T-helper 17 cell (primary cell): ENCODE measurements around the gene CDK5RAP2. TPM values are rescaled to one million over a fixed set of nuclear protein-coding genes. Genes with fewer than 3 reads are reported as not detected.

Experiments
- ATAC-seq: fragments of 150-1000 bp; cut with Tn5 transposase; 2 replicates; pipeline ENCODE4 v1.10.0; 2021; ENCODE audit warnings: mild to moderate bottlenecking, moderate library complexity
- DNase-seq, 3 donors: peaks; one replicate each; pipeline versions ENCODE4 v3.0.0 to v3.0.0-alpha.2; 2020 to 2021
- H3K9me3 ChIP-seq: one replicate; pipeline ENCODE4 v1.7.0; 2013; ENCODE audit warnings: low read length, mild to moderate bottlenecking; ENCODE audit not compliant: control insufficient read depth, poor library complexity, severe bottlenecking
- H3K27ac Mint-ChIP-seq: one replicate; pipeline ENCODE4 v1.8.0; 2022; ENCODE audit warnings: mild to moderate bottlenecking, moderate library complexity, mixed read lengths
- H3K27me3 Mint-ChIP-seq: one replicate; pipeline ENCODE4 v1.8.0; 2022; ENCODE audit warnings: mixed read lengths
- H3K36me3 Mint-ChIP-seq: one replicate; pipeline ENCODE4 v1.8.0; 2022; ENCODE audit warnings: low read depth, mixed read lengths
- H3K4me1 Mint-ChIP-seq: one replicate; pipeline ENCODE4 v1.8.0; 2022; ENCODE audit warnings: mild to moderate bottlenecking, mixed read lengths
- H3K4me3 Mint-ChIP-seq: one replicate; pipeline ENCODE4 v1.8.0; 2022; ENCODE audit warnings: mild to moderate bottlenecking, moderate library complexity, mixed read lengths
- total RNA-seq, 4 donors: library from RNA in 2 of 4; stranded (reverse) in 2 of 4; gene quantifications; one replicate each; pipeline ENCODE4 v1.2.3 and lab custom pipeline; 2022 to 2026

The CDK5RAP2 gene
- total RNA-seq, 2 donors from 2014 or later, result 59.5 to 68.1 TPM

- DNase-seq (no peak), ATAC-seq (no peak)
- H3K27ac Mint-ChIP-seq, result no peak overlapping the region
- peaks cover 3% of the 10 kb centered on the region for H3K4me1 Mint-ChIP-seq
- H3K36me3 Mint-ChIP-seq, result no peaks in the 10 kb centered on the region
- no peaks in the 10 kb centered on the region for H3K27me3 Mint-ChIP-seq
- no peak overlapping the region for H3K4me3 Mint-ChIP-seq
- no peaks in the 10 kb centered on the region for H3K9me3 ChIP-seq
These were observed 204.7 kb downstream of the CDK5RAP2 start for GRCh38 chr9:120375316-120375715.

DNA sequence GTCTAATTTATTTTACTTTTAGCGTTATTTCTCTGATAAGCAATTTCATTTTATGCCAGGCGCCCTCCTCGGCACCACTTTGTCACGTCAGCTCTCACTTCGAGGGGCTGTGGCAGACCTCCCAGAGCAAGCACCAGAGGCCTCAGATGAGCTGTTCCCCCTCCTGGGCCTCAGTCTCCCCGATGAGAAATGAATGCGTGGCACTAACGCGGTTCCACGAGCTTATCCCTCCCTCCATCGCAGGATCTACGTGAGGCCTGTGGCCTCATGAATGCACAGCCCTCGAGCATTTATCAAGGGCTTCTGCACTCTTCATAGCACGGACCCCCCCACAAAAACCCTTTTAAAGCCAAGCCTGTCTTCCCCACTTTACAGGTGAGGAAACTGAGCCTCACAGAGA is 205.2 kb downstream of the CDK5RAP2 start:
- no peak for ATAC-seq

GRCh38 chr9:120374239-120374638 is 205.7 kb downstream of the CDK5RAP2 start:
- no peak overlapping the region for H3K27ac Mint-ChIP-seq
- H3K9me3 ChIP-seq, result no peaks in the 10 kb centered on the region
- no peak overlapping the region for H3K4me3 Mint-ChIP-seq
- DNase-seq (no peak), ATAC-seq (no peak)
- H3K27me3 Mint-ChIP-seq, result no peaks in the 10 kb centered on the region
- H3K36me3 Mint-ChIP-seq, result no peaks in the 10 kb centered on the region
- H3K4me1 Mint-ChIP-seq, result peaks cover 3% of the 10 kb centered on the region

More for the DNA sequence above, 205.2 kb downstream of the CDK5RAP2 start:
- H3K36me3 Mint-ChIP-seq, result no peaks in the 10 kb centered on the region
- H3K27me3 Mint-ChIP-seq, result no peaks in the 10 kb centered on the region
- no peak for DNase-seq
- no peaks in the 10 kb centered on the region for H3K9me3 ChIP-seq
- peaks cover 3% of the 10 kb centered on the region for H3K4me1 Mint-ChIP-seq
- H3K27ac Mint-ChIP-seq, result no peak overlapping the region
- no peak overlapping the region for H3K4me3 Mint-ChIP-seq

DNA sequence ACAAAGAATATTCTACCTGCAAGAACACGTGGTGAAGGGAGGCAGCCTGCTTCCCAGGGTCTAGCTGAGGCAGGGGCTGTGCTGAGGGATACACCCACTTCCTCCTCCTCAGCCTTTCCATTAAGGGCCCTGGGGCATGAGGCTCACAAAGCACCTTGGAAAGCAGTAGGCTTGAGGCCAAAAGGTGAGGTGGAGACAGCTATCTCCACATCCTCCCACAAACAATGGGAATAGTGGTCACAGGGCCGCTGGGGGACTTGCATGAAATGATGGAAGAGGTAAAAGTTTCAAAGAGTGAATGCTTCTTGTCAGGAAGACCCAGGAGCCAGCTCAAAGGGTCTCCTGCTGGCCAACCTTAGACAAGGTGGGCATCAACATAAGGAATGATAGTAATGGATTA is 207.9 kb downstream of the CDK5RAP2 start:
- peaks cover 3% of the 10 kb centered on the region for H3K4me1 Mint-ChIP-seq
- H3K36me3 Mint-ChIP-seq, result no peaks in the 10 kb centered on the region
- DNase-seq, result no peak
- H3K9me3 ChIP-seq, result no peaks in the 10 kb centered on the region
- H3K27me3 Mint-ChIP-seq, result no peaks in the 10 kb centered on the region
- no peak overlapping the region for H3K4me3 Mint-ChIP-seq
- ATAC-seq, result no peak
- no peak overlapping the region for H3K27ac Mint-ChIP-seq

DNA sequence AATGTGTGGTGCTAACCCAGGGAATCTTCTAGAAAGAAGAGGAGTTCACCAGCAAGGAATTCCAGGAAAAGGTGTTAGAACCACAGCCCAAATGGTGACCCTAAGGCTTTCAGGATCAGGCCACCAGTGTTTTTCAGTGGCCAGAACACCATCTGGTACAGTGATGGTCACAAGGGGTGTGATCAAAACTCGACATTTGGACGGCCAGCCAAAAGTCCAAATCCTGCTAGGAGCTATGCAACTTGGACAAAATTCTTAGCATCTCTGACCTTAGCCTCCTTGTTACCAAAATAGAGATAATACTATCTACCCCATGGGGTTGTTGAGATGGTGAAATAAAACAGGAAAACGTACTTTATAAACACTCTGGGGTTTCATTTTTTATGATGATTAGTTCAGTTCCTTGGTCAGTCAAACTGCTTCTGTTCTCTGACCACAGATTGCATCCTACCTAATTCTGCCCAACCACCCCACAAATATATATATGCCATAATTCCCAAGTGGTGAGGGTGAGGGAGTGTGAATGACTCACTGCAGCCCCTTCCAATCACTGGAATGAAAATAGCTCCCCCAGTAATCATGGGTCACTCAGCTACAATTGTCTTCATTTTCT is 210.3 kb downstream of the CDK5RAP2 start:
- Mint-ChIP-seq H3K27me3 (no peaks in the 10 kb centered on the region), H3K4me3 (no peak overlapping the region), H3K27ac (no peak overlapping the region), H3K36me3 (no peaks in the 10 kb centered on the region), H3K4me1 (peaks cover 3% of the 10 kb centered on the region)
- no peaks in the 10 kb centered on the region for H3K9me3 ChIP-seq
- ATAC-seq (no peak), DNase-seq (no peak)

DNA sequence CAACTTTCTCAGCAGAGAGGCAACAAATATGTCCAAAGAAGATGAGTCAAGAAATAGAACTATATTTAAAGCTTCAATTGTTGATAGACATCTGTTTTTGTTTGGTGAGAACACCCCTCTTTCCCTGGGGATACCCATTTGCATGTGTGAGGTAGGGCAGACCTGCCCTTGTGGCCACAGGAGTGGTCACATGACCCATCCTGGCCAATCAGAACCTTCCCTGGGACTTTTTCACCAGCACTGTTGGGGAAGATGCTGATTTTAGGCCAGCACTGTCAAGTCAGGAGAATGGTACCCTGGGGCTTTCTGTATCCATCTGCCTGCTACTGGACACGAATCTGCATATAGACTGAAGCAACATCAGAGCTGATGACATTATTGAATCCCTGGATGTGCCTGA is 211.2 kb downstream of the CDK5RAP2 start:
- ATAC-seq (no peak), DNase-seq (no peak)
- H3K9me3 ChIP-seq, result no peaks in the 10 kb centered on the region
- peaks cover 3% of the 10 kb centered on the region for H3K4me1 Mint-ChIP-seq
- no peaks in the 10 kb centered on the region for H3K36me3 Mint-ChIP-seq
- H3K4me3 Mint-ChIP-seq, result no peak overlapping the region
- H3K27me3 Mint-ChIP-seq, result no peaks in the 10 kb centered on the region
- no peak overlapping the region for H3K27ac Mint-ChIP-seq

DNA sequence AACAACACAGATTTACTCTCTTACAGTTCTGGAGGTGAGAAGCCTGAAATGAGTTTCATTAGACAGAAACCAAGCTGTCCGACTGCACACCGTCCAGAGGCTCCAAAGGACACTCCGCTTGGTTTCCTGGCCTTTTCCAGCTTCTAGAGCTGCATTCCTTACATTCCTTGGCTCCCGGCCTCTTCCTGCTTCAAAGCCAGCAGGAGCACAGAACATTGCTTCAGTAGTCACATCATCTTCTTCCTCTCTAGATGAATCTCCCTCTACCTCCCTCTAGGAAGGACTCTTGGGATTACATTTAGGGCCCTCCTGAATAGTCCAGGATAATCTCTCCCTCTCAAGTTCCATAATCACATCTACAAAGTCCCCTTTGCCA is 213.3 kb downstream of the CDK5RAP2 start:
- Mint-ChIP-seq H3K4me3 (no peak overlapping the region), H3K4me1 (peaks cover 3% of the 10 kb centered on the region), H3K27me3 (peaks cover 9% of the 10 kb centered on the region), H3K27ac (no peak overlapping the region), H3K36me3 (no peaks in the 10 kb centered on the region)
- H3K9me3 ChIP-seq, result no peaks in the 10 kb centered on the region
- DNase-seq, result no peak
- ATAC-seq, result no peak

DNA sequence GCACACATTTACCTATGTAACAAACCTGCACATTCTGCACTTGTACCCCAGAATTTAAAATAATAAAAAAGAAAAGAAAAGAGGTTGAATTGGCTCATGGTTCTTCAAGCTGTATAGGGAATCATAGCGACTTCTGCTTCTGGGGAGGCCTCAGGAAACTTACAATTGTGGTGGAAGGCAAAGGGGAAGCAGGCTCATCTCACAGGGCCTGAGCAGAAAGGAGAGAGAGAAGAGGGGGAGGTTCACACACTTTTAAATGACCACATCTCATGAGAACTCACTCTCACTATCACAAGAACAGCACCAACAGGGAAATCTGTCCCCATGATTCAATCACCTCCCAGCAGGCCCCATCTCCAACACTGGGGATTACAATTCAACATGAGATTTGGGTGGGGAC is 214.6 kb downstream of the CDK5RAP2 start:
- DNase-seq, result no peak
- Mint-ChIP-seq H3K4me3 (no peak overlapping the region), H3K36me3 (no peaks in the 10 kb centered on the region), H3K4me1 (no peaks in the 10 kb centered on the region), H3K27ac (no peak overlapping the region), H3K27me3 (peaks cover 12% of the 10 kb centered on the region)
- no peak for ATAC-seq
- no peaks in the 10 kb centered on the region for H3K9me3 ChIP-seq

GRCh38 chr9:120363697-120364096 is 216.3 kb downstream of the CDK5RAP2 start:
- no peak overlapping the region for H3K4me3 Mint-ChIP-seq
- DNase-seq (no peak), ATAC-seq (no peak)
- H3K4me1 Mint-ChIP-seq, result no peaks in the 10 kb centered on the region
- no peaks in the 10 kb centered on the region for H3K36me3 Mint-ChIP-seq
- no peak overlapping the region for H3K27ac Mint-ChIP-seq
- peaks cover 12% of the 10 kb centered on the region for H3K27me3 Mint-ChIP-seq
- no peaks in the 10 kb centered on the region for H3K9me3 ChIP-seq

GRCh38 chr9:120362446-120362845 is 217.5 kb downstream of the CDK5RAP2 start:
- Mint-ChIP-seq H3K4me3 (no peak overlapping the region), H3K36me3 (no peaks in the 10 kb centered on the region), H3K4me1 (peaks cover 2% of the 10 kb centered on the region), H3K27me3 (peaks cover 12% of the 10 kb centered on the region), H3K27ac (no peak overlapping the region)
- ATAC-seq (no peak), DNase-seq (no peak)
- H3K9me3 ChIP-seq, result no peaks in the 10 kb centered on the region

GRCh38 chr9:120361551-120361950 is 218.4 kb downstream of the CDK5RAP2 start:
- Mint-ChIP-seq H3K4me1 (peaks cover 2% of the 10 kb centered on the region), H3K27me3 (peaks cover 12% of the 10 kb centered on the region), H3K36me3 (no peaks in the 10 kb centered on the region), H3K27ac (no peak overlapping the region), H3K4me3 (no peak overlapping the region)
- H3K9me3 ChIP-seq, result no peaks in the 10 kb centered on the region
- ATAC-seq, result no peak
- no peak for DNase-seq

DNA sequence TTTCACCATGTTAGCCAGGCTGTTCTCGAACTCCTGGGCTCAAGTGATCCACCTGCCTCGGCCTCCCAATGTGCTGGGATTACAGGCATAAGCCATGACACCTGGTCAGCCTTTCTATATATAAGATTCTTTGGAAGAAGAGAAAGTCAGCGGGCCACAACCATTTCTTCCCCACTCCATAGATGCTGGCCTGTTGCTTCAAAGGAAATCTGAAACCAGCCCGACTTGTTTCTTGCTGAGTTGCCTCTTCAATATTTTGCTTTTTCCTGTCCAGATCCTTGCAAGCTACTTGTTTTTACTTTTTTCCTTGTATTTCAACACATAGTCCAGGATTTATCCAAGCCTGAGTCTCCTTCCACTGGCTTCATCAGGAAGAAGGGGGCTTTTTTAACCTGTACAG is 219.5 kb downstream of the CDK5RAP2 start:
- no peaks in the 10 kb centered on the region for H3K9me3 ChIP-seq
- Mint-ChIP-seq H3K27me3 (peaks cover 12% of the 10 kb centered on the region), H3K27ac (no peak overlapping the region), H3K4me3 (no peak overlapping the region), H3K36me3 (no peaks in the 10 kb centered on the region), H3K4me1 (peaks cover 2% of the 10 kb centered on the region)
- ATAC-seq, result no peak
- no peak for DNase-seq

DNA sequence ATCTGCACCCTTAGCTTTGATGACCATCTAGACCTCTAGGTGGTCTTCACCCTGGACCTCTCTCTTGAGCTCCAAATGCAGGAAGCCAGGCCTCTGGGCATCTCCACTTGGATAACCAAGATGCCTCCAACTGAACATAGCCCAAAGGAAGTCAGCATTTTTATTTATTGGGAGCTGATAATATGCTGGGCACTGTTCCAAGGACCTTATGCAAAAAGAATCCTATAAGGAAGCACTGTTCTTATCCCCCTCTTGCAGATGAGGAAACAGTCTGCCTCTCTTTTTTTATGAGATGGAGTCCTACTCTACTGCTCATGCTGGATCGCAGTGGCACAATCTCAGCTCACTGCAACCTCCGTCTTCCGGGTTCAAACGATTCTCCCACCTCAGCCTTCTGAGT is 219.9 kb downstream of the CDK5RAP2 start:
- H3K36me3 Mint-ChIP-seq, result peaks cover 2% of the 10 kb centered on the region
- ATAC-seq (no peak), DNase-seq (no peak)
- H3K4me1 Mint-ChIP-seq, result peaks cover 5% of the 10 kb centered on the region
- no peak overlapping the region for H3K27ac Mint-ChIP-seq
- no peak overlapping the region for H3K4me3 Mint-ChIP-seq
- H3K9me3 ChIP-seq, result no peaks in the 10 kb centered on the region
- H3K27me3 Mint-ChIP-seq, result peaks cover 12% of the 10 kb centered on the region

GRCh38 chr9:120358877-120359276 is 221.1 kb downstream of the CDK5RAP2 start:
- no peak for ATAC-seq
- Mint-ChIP-seq H3K4me1 (peaks cover 5% of the 10 kb centered on the region), H3K36me3 (peaks cover 2% of the 10 kb centered on the region), H3K27me3 (peaks cover 12% of the 10 kb centered on the region), H3K27ac (peak overlapping the region; percentile 8), H3K4me3 (no peak overlapping the region)
- no peaks in the 10 kb centered on the region for H3K9me3 ChIP-seq
- no peak for DNase-seq
